Esophagus squamous epithelium (tissue), 4 donors: Measurements from ENCODE around the gene STMN1.

Experiments
- CTCF ChIP-seq, 6 experiments: fragments of 450-650 bp in 4 of 6; fragments of 200-600 bp in 2 of 6; sonication (generic) in 2 of 6; IDR thresholded peaks; one replicate each; pipeline ENCODE4 v1.5.1; 2016 to 2019; ENCODE audit warnings: antibody characterized with exemption in 6 of 6, mild to moderate bottlenecking in 4 of 6, moderate library complexity in 4 of 6
- POLR2A ChIP-seq, 4 donors: fragments of 450-650 bp; IDR thresholded peaks; one replicate each; pipeline ENCODE4 v1.6.1; 2017; ENCODE audit warnings: antibody characterized with exemption in 4 of 4, mild to moderate bottlenecking in 4 of 4, moderate library complexity in 3 of 4

- no peak for TF ChIP-seq CTCF (IDR thresholded peaks at IDR 0.05)
- TF ChIP-seq POLR2A (IDR thresholded peaks at IDR 0.05): no peak
These were observed 8.5 kb downstream of the STMN1 start for GRCh38 chr1:25897754-25898153.
